HepG2 (cell line): Measurements from ENCODE around the gene GUCA1A. TPM values are rescaled to one million over a fixed set of nuclear protein-coding genes. Genes with fewer than 3 reads are reported as not detected.

ENCODE experiments used
- ATAC-seq: fragments of 200-7000 bp; cut with Tn5 transposase; 3 replicates; pipeline ENCODE4 v1.9.1; 2020; ENCODE audit warnings: mild to moderate bottlenecking, moderate library complexity
- BruUV-seq: library from RNA; stranded (reverse); fragments of 400-500 nt; replicated peaks from 2 replicates; lab custom pipeline; 2021; lab: Mats Ljungman, UMichigan
- CTCF ChIA-PET: fragments of 300-600 bp; formaldehyde crosslinking; extraction: SDS; loops from one replicate; lab custom pipeline; 2021; ENCODE audit warnings: low total read pairs, inconsistent platforms, low intra/inter-chr PET ratio; lab: Yijun Ruan, JAX
- POLR2A ChIA-PET: fragments of 350-600 bp; sonication (Branson Sonifier 250); formaldehyde crosslinking; loops from one replicate; lab custom pipeline; 2020; ENCODE audit warnings: antibody characterized with exemption, inconsistent platforms; lab: Yijun Ruan, JAX
- DNase-seq: peaks from one replicate; pipeline ENCODE4 v3.0.0-alpha.2; 2015; ENCODE audit warnings: low spot score
- FAIRE-seq: peaks from 3 replicates; lab custom pipeline; 2011; peaks lifted over from hg19 to GRCh38; lab: Jason Lieb, UNC
- H2AFZ ChIP-seq: one replicate; pipeline ENCODE4 v1.6.1; 2011; ENCODE audit warnings: low read length, inconsistent platforms
- H3K27ac ChIP-seq: fragments of 300-600 bp; 3 replicates; pipeline ENCODE4 v1.8.0; 2011; ENCODE audit warnings: mixed run types, mild to moderate bottlenecking, mixed read lengths, low read length, inconsistent platforms; ENCODE audit not compliant: insufficient read depth; ENCODE audit errors: extremely low read length
- H3K27me3 ChIP-seq, 2 experiments: fragments of 200-600 bp in 1 of 2; 2 replicates in 1 of 2; 3 replicates in 1 of 2; pipeline versions ENCODE4 v1.6.0 to v1.8.0; 2011; ENCODE audit warnings: low read length in 2 of 2, mild to moderate bottlenecking in 2 of 2, moderate library complexity in 2 of 2, inconsistent platforms in 1 of 2; ENCODE audit not compliant: insufficient read depth in 2 of 2, control insufficient read depth in 1 of 2
- H3K36me3 ChIP-seq, 2 experiments: fragments of 200-600 bp in 1 of 2; replicated peaks in 1 of 2; 2 replicates in 1 of 2; 3 replicates in 1 of 2; pipeline versions ENCODE4 v1.5.1 to v1.8.0; 2011; ENCODE audit warnings: low read length in 2 of 2, inconsistent platforms in 1 of 2; ENCODE audit not compliant: insufficient read depth in 2 of 2, control insufficient read depth in 1 of 2
- H3K4me1 ChIP-seq: 2 replicates; pipeline ENCODE4 v1.5.1; 2012; ENCODE audit warnings: low read length, inconsistent platforms; ENCODE audit not compliant: insufficient read depth
- H3K4me2 ChIP-seq: 2 replicates; pipeline ENCODE4 v1.6.0; 2011; ENCODE audit warnings: low read depth, low read length, inconsistent platforms
- H3K4me3 ChIP-seq, 3 experiments: fragments of 200-600 bp in 1 of 3; sonication (generic), shearing (Covaris generic) in 1 of 3; replicated peaks in 1 of 3; 2 replicates each; pipeline ENCODE4 v1.5.1; 2011 to 2016; ENCODE audit warnings: low read length in 3 of 3, inconsistent platforms in 2 of 3, low read depth in 2 of 3, mild to moderate bottlenecking in 2 of 3, control low read depth in 1 of 3, mixed read lengths in 1 of 3; ENCODE audit not compliant: insufficient read depth in 1 of 3
- H3K79me2 ChIP-seq: one replicate; pipeline ENCODE4 v1.6.1; 2011; ENCODE audit warnings: low read length, inconsistent platforms; ENCODE audit not compliant: insufficient read depth
- H3K9ac ChIP-seq: 2 replicates; pipeline ENCODE4 v1.6.0; 2011; ENCODE audit warnings: mild to moderate bottlenecking, low read depth, low read length, inconsistent platforms; ENCODE audit not compliant: insufficient read depth
- H3K9me3 ChIP-seq: 2 replicates; pipeline ENCODE4 v1.5.1; 2012; ENCODE audit warnings: mild to moderate bottlenecking, low read length
- H4K20me1 ChIP-seq: 2 replicates; pipeline ENCODE4 v1.6.0; 2011; ENCODE audit warnings: inconsistent platforms, mild to moderate bottlenecking, low read length, moderate library complexity; ENCODE audit not compliant: insufficient read depth
- CHD2 ChIP-seq: IDR thresholded peaks from 2 replicates; pipeline ENCODE4 v1.6.1; 2011; ENCODE audit warnings: low read depth, low read length, improper control_type of control experiment
- E2F5 ChIP-seq: sonication (generic); formaldehyde crosslinking; conservative IDR thresholded peaks from 2 replicates; pipeline ENCODE4 v1.4.0; 2020; ENCODE audit warnings: missing genetic modification reagents
- HMGXB3 ChIP-seq: sonication (generic); formaldehyde crosslinking; IDR thresholded peaks from 2 replicates; pipeline ENCODE4 v1.4.0; 2020; ENCODE audit warnings: missing genetic modification reagents, borderline replicate concordance
- HOXA9 ChIP-seq: sonication (generic); formaldehyde crosslinking; IDR thresholded peaks from 2 replicates; pipeline ENCODE4 v1.8.1; 2022; ENCODE audit warnings: missing genetic modification reagents, mild to moderate bottlenecking, moderate library complexity, borderline replicate concordance
- KLF12 ChIP-seq: sonication (generic); formaldehyde crosslinking; IDR thresholded peaks from 2 replicates; pipeline ENCODE4 v1.4.0; 2020; ENCODE audit warnings: missing genetic modification reagents, borderline replicate concordance
- PBX2 ChIP-seq: IDR thresholded peaks from 2 replicates; pipeline ENCODE4 v1.6.1; 2016; ENCODE audit warnings: control low read depth
- SATB2 ChIP-seq: sonication (generic); formaldehyde crosslinking; IDR thresholded peaks from 2 replicates; pipeline ENCODE4 v1.5.0; 2020; ENCODE audit warnings: missing genetic modification reagents
- ZBTB33 ChIP-seq: sonication (generic); formaldehyde crosslinking; IDR thresholded peaks from 2 replicates; pipeline ENCODE4 v1.4.0; 2020; ENCODE audit warnings: missing genetic modification reagents
- ZNF598 ChIP-seq: sonication (generic); formaldehyde crosslinking; IDR thresholded peaks from 2 replicates; pipeline ENCODE4 v1.5.1; 2020; ENCODE audit warnings: mild to moderate bottlenecking, missing genetic modification reagents, borderline replicate concordance
- ZNF691 ChIP-seq: sonication (generic); formaldehyde crosslinking; IDR thresholded peaks from 2 replicates; pipeline ENCODE4 v1.4.0; 2020; ENCODE audit warnings: missing genetic modification reagents, low read depth, mild to moderate bottlenecking, borderline replicate concordance
- WGBS: methylation state at CpG from one replicate; pipeline ENCODE4 v1.1.6; 2017; ENCODE audit warnings: low lambda C conversion rate; 5-methylcytosine and 5-hydroxymethylcytosine counted together
- in situ Hi-C: cut with HindIII; loops from 2 replicates; pipeline ENCODE4 v1.10.0; 2017; ENCODE audit warnings: low pct_unique_long_range_greater_than_20kb; ENCODE audit not compliant: extremely low pct_ligation_motif_present
- intact Hi-C: fragments of 100-400 bp; cut with micrococcal nuclease; formaldehyde crosslinking; loops from one replicate; pipeline ENCODE4 v1.10.0; 2022; ENCODE audit not compliant: unreplicated experiment
- polyA plus RNA-seq, 8 experiments: library from polyadenylated mRNA; depleted of rRNA in 3 of 8; stranded (reverse) in 7 of 8; unstranded in 1 of 8; fragments of >200 nt; fragmentation: Illumina TruSeq in 4 of 8; extraction: Trizol in 4 of 8; gene quantifications; 2 replicates each; pipeline versions ENCODE4 v1.2.1 to v1.2.3, GENCODE V29; 2011 to 2016; ENCODE audit warnings: low read depth in 4 of 8, missing spikeins in 1 of 8, mixed read lengths in 1 of 8; ENCODE audit not compliant: insufficient read depth in 1 of 8
- total RNA-seq, 5 experiments: library from RNA; depleted of rRNA; stranded (reverse); fragments of >200 nt; fragmentation: Illumina TruSeq; extraction: Trizol; gene quantifications; 2 replicates each; pipeline ENCODE4 v1.2.3, GENCODE V29; 2016; ENCODE audit warnings: low read depth in 1 of 5

The GUCA1A gene
- total and polyA plus RNA-seq, 2 of the 13 experiments (the other 11 are each of a cell fraction or from before 2014, with no cell fraction given): not detected

- H2AFZ ChIP-seq: no peak overlapping the region
- no peak overlapping the region for H3K4me3 ChIP-seq
- BruUV-seq: no TSS peak
- peaks cover 21% of the 10 kb centered on the region for H3K4me1 ChIP-seq
- H3K9ac ChIP-seq: no peak overlapping the region
- H3K79me2 ChIP-seq: peaks cover 12% of the 10 kb centered on the region
- intact Hi-C loops: no loop called here
- in situ Hi-C loops: loop anchor here (25.0 kb wide), 1 partner anchor 424 kb away; the partner anchor contains the start of genes FRS3, PRICKLE4 and TOMM6
- WGBS: 98% methylated on average over 6 of the region's 6 CpGs
- H3K27me3 ChIP-seq: no peaks in the 10 kb centered on the region
- peaks cover 22 to 48% of the 10 kb centered on the region in 2 experiments for H3K36me3 ChIP-seq
- no peaks in the 10 kb centered on the region for H3K9me3 ChIP-seq
- no peak overlapping the region for H3K27ac ChIP-seq
- ATAC-seq (no peak), FAIRE-seq (no peak), DNase-seq (no peak)
- CTCF ChIA-PET: no interaction called here
- no peak overlapping the region for H3K4me2 ChIP-seq
- no peaks in the 10 kb centered on the region for H4K20me1 ChIP-seq
- POLR2A ChIA-PET: no interaction called here
- TF ChIP-seq ZNF691 (CRISPR knock-in tag): no peak
- TF ChIP-seq HOXA9: no peak
- no peak for TF ChIP-seq ZBTB33
- TF ChIP-seq ZNF598 (CRISPR knock-in tag): no peak
- no peak for TF ChIP-seq PBX2 (CRISPR knock-in tag)
- no peak for TF ChIP-seq E2F5 (CRISPR knock-in tag)
- no peak for TF ChIP-seq KLF12
- TF ChIP-seq HMGXB3 (CRISPR knock-in tag): no peak
- no peak for TF ChIP-seq CHD2
- no peak for TF ChIP-seq SATB2 (CRISPR knock-in tag)
These were observed 38.6 kb downstream of the GUCA1A start for GRCh38 chr6:42211726-42212125.
